LNCaP clone FGC (cell line): ENCODE results near the gene PDLIM3.
"Not testable (repeated sequence)": the region's sequence is repeated elsewhere in the genome, so short reads cannot be mapped to it uniquely, and the experiment has no call there.

Experiments
- DNase-seq: peaks from one replicate; pipeline ENCODE4 v3.0.0-alpha.2; 2011; ENCODE audit warnings: low read depth
- H3K4me3 ChIP-seq: 2 replicates; pipeline ENCODE4 v1.5.1; 2011; ENCODE audit warnings: mild to moderate bottlenecking, low read depth, low read length, control low read depth
- CTCF ChIP-seq: IDR thresholded peaks from 2 replicates; pipeline ENCODE4 v1.5.1; 2012; ENCODE audit warnings: mild to moderate bottlenecking; ENCODE audit not compliant: control insufficient read depth, insufficient read depth; ENCODE audit errors: extremely low read depth

PDLIM3 gene

GRCh38 chr4:185520119-185520518 lies 15.2 kb downstream of the PDLIM3 start:
- DNase-seq: no peak
- no peak for TF ChIP-seq CTCF
- H3K4me3 ChIP-seq: no peak overlapping the region

- no peak for TF ChIP-seq CTCF
- no peak overlapping the region for H3K4me3 ChIP-seq
- DNase-seq: no peak
Observed at GRCh38 chr4:185518494-185518893, 16.8 kb downstream of the PDLIM3 start.

GRCh38 chr4:185518069-185518468 lies 17.2 kb downstream of the PDLIM3 start:
- no peak for DNase-seq
- TF ChIP-seq CTCF: no peak
- no peak overlapping the region for H3K4me3 ChIP-seq

- no peak for TF ChIP-seq CTCF
- H3K4me3 ChIP-seq: no peak overlapping the region
- no peak for DNase-seq
Observed at GRCh38 chr4:185515248-185515647, 20.1 kb downstream of the PDLIM3 start.

- TF ChIP-seq CTCF: no peak
- peak overlapping the region; percentile 13; the same call in 1 of the 2 replicates for H3K4me3 ChIP-seq
- DNase-seq: no peak
Observed at GRCh38 chr4:185514182-185514697, 21.1 kb downstream of the PDLIM3 start.

GRCh38 chr4:185513489-185514181 lies 21.7 kb downstream of the PDLIM3 start:
- H3K4me3 ChIP-seq: peak overlapping the region; percentile 13; the same call in 1 of the 2 replicates
- peak; percentile 63 for DNase-seq
- no peak for TF ChIP-seq CTCF

- no peak for DNase-seq
- H3K4me3 ChIP-seq: no peak overlapping the region
Observed at GRCh38 chr4:185512516-185512915, 22.8 kb downstream of the PDLIM3 start.

GRCh38 chr4:185511243-185511642 lies 24.1 kb downstream of the PDLIM3 start:
- not testable (repeated sequence) for DNase-seq, H3K4me3 ChIP-seq

More at GRCh38 chr4:185512516-185512915, 22.8 kb downstream of the PDLIM3 start:
- no peak for TF ChIP-seq CTCF
